Adrenal gland (tissue), 12 donors: ENCODE data around the gene GPR27. TPM values are rescaled to one million over a fixed set of nuclear protein-coding genes. Genes with fewer than 3 reads are reported as not detected.

Experiments
- DNase-seq, 7 donors: peaks; one replicate each; pipeline ENCODE4 v3.0.0-alpha.2; 2019 to 2020
- H3K27ac ChIP-seq, 5 donors: fragments of 200-600 bp; sonication (generic) in 4 of 5; 1 replicate in 3 of 5; 2 replicates in 2 of 5; pipeline versions ENCODE4 v1.5.1 to v1.8.0; 2016 to 2020; ENCODE audit warnings: mild to moderate bottlenecking in 1 of 5
- H3K27me3 ChIP-seq: fragments of 200-600 bp; 2 replicates; pipeline ENCODE4 v1.8.0; 2021
- H3K36me3 ChIP-seq, 2 donors: fragments of 200-600 bp; replicated peaks in 1 of 2; 1 replicate in 1 of 2; 2 replicates in 1 of 2; pipeline versions ENCODE4 v1.5.1 to v1.8.0; 2018 to 2022
- H3K4me1 ChIP-seq, 2 donors: fragments of 200-600 bp; replicated peaks in 1 of 2; 1 replicate in 1 of 2; 2 replicates in 1 of 2; pipeline versions ENCODE4 v1.5.1 to v1.8.0; 2018 to 2021
- H3K4me3 ChIP-seq, 4 donors: fragments of 200-600 bp; sonication (generic) in 3 of 4; one replicate each; pipeline ENCODE4 v1.5.1; 2016 to 2018
- H3K9me3 ChIP-seq, 3 donors: fragments of 200-600 bp; sonication (generic) in 1 of 3; replicated peaks in 1 of 3; 1 replicate in 2 of 3; 2 replicates in 1 of 3; pipeline versions ENCODE4 v1.5.1 to v1.8.0; 2016 to 2021
- CTCF ChIP-seq, 6 experiments: fragments of 450-650 bp in 4 of 6; fragments of 200-600 bp in 2 of 6; sonication (generic) in 1 of 6; IDR thresholded peaks; 1 replicate in 5 of 6; 2 replicates in 1 of 6; pipeline versions ENCODE4 v1.5.1 to v1.8.0; 2016 to 2021; ENCODE audit warnings: antibody characterized with exemption in 6 of 6, mild to moderate bottlenecking in 2 of 6, moderate library complexity in 1 of 6
- POLR2A ChIP-seq, 2 donors: fragments of 450-650 bp; IDR thresholded peaks; one replicate each; pipeline ENCODE4 v1.6.1; 2017; ENCODE audit warnings: antibody characterized with exemption in 2 of 2, mild to moderate bottlenecking in 2 of 2, moderate library complexity in 1 of 2
- WGBS, 4 donors: extraction: QIAGEN DNeasy Blood & Tissue Kit in 2 of 4; methylation state at CpG; one replicate each; pipeline versions ENCODE4 v1.1.5 to v1.1.7; 2013 to 2017; 5-methylcytosine and 5-hydroxymethylcytosine counted together
- intact Hi-C, 2 donors: fragments of 100-400 bp; cut with DNase I; formaldehyde crosslinking; loops; one replicate each; pipeline versions ENCODE4 v1.14.1 to v1.15.0; 2022 to 2023
- polyA plus RNA-seq, 3 donors: library from polyadenylated mRNA; stranded (reverse); fragments of 200-250 nt in 2 of 3; fragments of 350-450 nt in 1 of 3; fragmentation: Illumina TruSeq in 1 of 3; extraction: RNeasy Lipid Tissue Mini Kit (QIAGEN cat#74804) in 1 of 3; gene quantifications; one replicate each; pipeline ENCODE4 v1.2.3, GENCODE V29; 2013 to 2014
- total RNA-seq, 9 donors: library from RNA; depleted of rRNA in 4 of 9; stranded (reverse); fragments of >200 nt in 4 of 9; fragments of 120-200 nt in 1 of 9; fragmentation: NEBNext Ultra II Directional in 1 of 9; extraction: Animal tissue kit (Norgen Biotek cat#: 25700) in 1 of 9; gene quantifications; one replicate each; pipeline versions ENCODE4 v1.1.0 to v1.2.4, GENCODE V29; 2013 to 2023
- donor health status: healthy with polysubstance abuse.
- donor health status: Bipolar disorder and iron deficiency.
- donor health status: DM: yes; HTN: yes; CAD: no.
- donor health status: DM: no; HTN: no; CAD: no.
- donor health status: DM: no; HTN: no; CAD: no.
- donor health status: DM: yes; HTN: yes; CAD: no.

Gene GPR27
- total and polyA plus RNA-seq, 12 donors: 0.48 to 3.9 (median 1.6) TPM; not detected in 1

DNA sequence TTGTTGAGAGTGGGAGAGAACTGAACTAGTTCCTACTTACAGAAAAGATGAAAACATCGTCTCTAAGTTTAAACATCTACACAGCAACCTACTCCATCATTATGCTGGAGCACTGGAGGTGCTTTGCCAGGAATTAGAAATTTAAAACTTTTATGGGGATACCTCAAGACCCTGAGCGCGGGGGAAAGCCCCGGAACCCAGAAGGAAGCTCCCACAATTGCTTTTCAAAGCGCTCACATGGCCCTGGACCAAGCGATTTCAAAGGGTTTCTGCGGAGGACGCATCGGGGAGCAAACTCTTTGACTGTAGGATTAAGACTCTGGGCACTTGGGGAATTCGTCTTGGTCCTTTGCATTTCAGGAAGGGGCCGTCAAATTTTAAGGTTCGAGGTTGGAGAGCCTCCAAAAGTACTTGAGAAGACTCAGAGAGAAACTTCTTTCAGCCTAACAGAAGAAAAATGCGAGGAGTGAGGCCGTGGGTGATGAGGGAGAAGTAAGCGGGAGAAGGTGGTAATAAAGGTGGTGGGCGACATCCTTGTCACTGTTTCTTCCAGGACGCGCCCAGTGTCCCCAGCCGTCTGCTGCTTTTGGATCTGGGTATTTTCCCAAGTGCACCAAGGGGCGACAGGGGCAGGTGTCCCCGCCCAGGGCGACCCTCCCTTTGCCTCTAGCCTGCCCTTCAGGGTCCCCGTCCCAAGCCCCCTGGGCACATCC lies 30.7 kb downstream of the GPR27 start:
- H3K27me3 ChIP-seq: peaks cover 56% of the 10 kb centered on the region
- no peaks in the 10 kb centered on the region for H3K36me3 ChIP-seq
- H3K4me3 ChIP-seq: peak overlapping the region in 1 of 4 donors; percentile 40
- 5 to 8% (median 7%) methylated on average over 18 to 23 of the region's 23 CpGs for WGBS, 4 donors
- no peak overlapping the region for H3K27ac ChIP-seq
- intact Hi-C loops: no loop called here
- H3K4me1 ChIP-seq: peaks cover 3 to 11% of the 10 kb centered on the region in 2 donors
- H3K9me3 ChIP-seq: no peaks in the 10 kb centered on the region
- TF ChIP-seq CTCF (IDR thresholded peaks at IDR 0.05) (no peak), POLR2A (IDR thresholded peaks at IDR 0.05) (no peak)
- DNase-seq: no peak

DNA sequence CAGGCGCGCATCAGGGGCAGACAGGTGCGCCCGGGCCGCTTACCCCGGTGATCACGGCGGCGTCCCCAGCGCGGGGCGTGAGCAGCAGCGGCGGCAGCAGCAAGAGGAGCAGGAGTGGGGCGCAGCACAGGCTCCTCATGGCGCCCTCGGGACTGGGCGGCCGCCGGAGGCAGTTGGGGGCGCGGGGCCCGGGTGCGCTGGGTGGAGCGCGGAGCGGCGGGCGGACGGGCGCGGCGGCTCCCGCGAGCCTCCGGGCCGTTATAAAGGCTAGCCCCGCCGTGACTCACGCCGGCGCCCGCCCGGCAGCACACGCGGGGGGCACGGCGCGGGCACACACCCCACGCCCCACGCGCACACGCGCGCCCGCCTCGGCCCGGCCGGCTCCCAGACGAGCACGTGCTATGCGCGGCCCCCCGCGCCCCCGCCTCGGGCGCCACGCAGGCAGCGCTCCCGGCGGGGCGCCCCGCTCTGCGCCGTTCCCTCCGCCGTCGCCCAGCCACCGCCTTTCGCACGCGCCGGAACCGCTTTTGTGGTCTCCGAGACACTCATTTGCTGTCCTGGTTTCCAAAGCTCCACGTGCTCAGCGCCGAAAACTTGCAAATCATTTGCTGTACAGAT lies 31.4 kb downstream of the GPR27 start, which contains the start of gene PROK2:
Gene PROK2, minus strand, starts transcription at position 235 of the 618 bp plus-strand sequence. Its CDS starts 96 bp downstream, at position 139.
- Histone ChIP-seq H3K36me3 (no peaks in the 10 kb centered on the region), H3K9me3 (no peaks in the 10 kb centered on the region), H3K4me1 (peaks cover 3 to 11% of the 10 kb centered on the region in 2 donors), H3K4me3 (peak within 1 kb of the TSS in 1 of 4 donors; percentile 40), H3K27me3 (peaks cover 49% of the 10 kb centered on the region), H3K27ac (no peak within 1 kb of the TSS)
- 0 to 1% (median 1%) methylated on average over 3 to 89 of the region's 89 CpGs for WGBS, 4 donors
- no peak for TF ChIP-seq POLR2A (IDR thresholded peaks at IDR 0.05)
- TF ChIP-seq CTCF (IDR thresholded peaks at IDR 0.05): no peak
- DNase-seq: peak in 1 of 7 donors; percentile 2
- intact Hi-C loops: no loop called here

DNA sequence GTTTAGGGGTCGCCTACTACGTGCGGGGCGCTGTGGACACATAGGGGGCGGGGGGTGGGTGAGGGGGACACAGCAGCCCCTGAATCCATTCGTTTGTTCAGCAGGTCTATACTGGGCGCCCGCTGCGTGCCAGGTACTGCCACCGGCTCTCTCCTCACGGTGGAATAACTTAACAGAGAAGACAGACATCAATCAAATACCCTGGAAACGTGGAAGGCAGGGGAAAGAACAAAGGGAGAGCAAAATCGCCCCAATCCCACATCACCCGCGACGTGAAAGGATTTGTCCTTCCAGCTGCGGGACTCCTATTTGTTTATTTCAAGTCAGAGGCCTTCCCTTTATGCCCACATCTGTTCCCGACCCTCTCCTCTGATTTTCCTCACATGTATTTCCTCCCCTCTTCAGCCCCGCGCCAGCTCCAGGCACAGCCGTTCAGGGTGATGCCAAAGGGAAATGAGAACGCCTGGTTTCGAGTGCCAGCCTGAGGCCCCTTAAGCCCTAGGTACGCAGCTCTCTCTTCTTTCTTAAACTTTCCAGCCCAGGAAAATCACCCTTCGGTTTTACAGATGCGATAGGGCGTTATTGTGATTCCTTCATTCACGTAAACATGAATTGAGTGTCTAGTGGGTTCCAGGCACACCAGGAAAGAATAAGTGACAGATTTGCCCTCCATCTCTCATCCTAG lies 32.0 kb downstream of the GPR27 start:
- peaks cover 43% of the 10 kb centered on the region for H3K27me3 ChIP-seq
- H3K27ac ChIP-seq: no peak overlapping the region
- intact Hi-C loops: no loop called here
- 17 to 21% (median 18%) methylated on average over 26 to 28 of the region's 28 CpGs for WGBS, 4 donors
- TF ChIP-seq CTCF (IDR thresholded peaks at IDR 0.05) (no peak), POLR2A (IDR thresholded peaks at IDR 0.05) (no peak)
- DNase-seq: no peak
- H3K9me3 ChIP-seq: no peaks in the 10 kb centered on the region
- H3K36me3 ChIP-seq: no peaks in the 10 kb centered on the region
- peaks cover 3 to 11% of the 10 kb centered on the region in 2 donors for H3K4me1 ChIP-seq
- peak overlapping the region in 1 of 4 donors; percentile 40 for H3K4me3 ChIP-seq

DNA sequence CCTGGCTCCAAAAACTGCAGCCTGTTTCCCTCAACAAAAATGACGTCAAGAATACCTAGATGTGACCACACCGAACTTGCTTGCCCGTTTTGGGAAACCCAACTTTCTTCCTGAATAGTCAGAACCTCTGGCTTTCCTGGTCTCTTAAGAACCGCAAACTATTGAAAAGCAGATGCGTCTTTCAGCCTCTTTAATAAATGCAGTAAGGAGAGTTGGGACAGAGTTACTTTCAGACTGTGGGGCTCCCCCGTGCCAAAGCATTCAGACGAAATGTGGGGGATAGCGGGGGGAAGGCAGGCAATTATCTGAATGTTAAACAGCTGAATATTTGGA lies 32.5 kb downstream of the GPR27 start:
- Histone ChIP-seq H3K9me3 (no peaks in the 10 kb centered on the region), H3K4me1 (peaks cover 3 to 11% of the 10 kb centered on the region in 2 donors), H3K4me3 (no peak overlapping the region), H3K36me3 (no peaks in the 10 kb centered on the region), H3K27ac (no peak overlapping the region), H3K27me3 (peaks cover 39% of the 10 kb centered on the region)
- intact Hi-C loops: no loop called here
- DNase-seq: no peak
- WGBS, 4 donors: 42 to 54% (median 52%) methylated on average over 8 of the region's 8 CpGs
- TF ChIP-seq POLR2A (IDR thresholded peaks at IDR 0.05) (no peak), CTCF (IDR thresholded peaks at IDR 0.05) (no peak)
